GM10266 (cell line): Measurements from ENCODE around the gene RLN1.

ENCODE experiments used
- DNase-seq: peaks from one replicate; pipeline ENCODE4 v3.0.0; 2012; ENCODE audit errors: extremely low spot score
- CTCF ChIP-seq: IDR thresholded peaks from 2 replicates; pipeline ENCODE4 v1.5.1; 2012; ENCODE audit warnings: mild to moderate bottlenecking, low read depth; ENCODE audit not compliant: control insufficient read depth, insufficient read depth; ENCODE audit errors: missing control alignments

The RLN1 gene

GRCh38 chr9:5364294-5365024 lies 24.8 kb upstream of the RLN1 start:
- DNase-seq = no peak
- no peak for TF ChIP-seq CTCF

GRCh38 chr9:5361326-5362010 lies 21.8 kb upstream of the RLN1 start:
- no peak for DNase-seq
- no peak for TF ChIP-seq CTCF

GRCh38 chr9:5360341-5360740 lies 20.7 kb upstream of the RLN1 start:
- no peak for TF ChIP-seq CTCF
- no peak for DNase-seq

GRCh38 chr9:5357431-5358105 lies 17.9 kb upstream of the RLN1 start:
- TF ChIP-seq CTCF = no peak
- DNase-seq = no peak

GRCh38 chr9:5355817-5356216 lies 16.1 kb upstream of the RLN1 start:
- TF ChIP-seq CTCF = no peak
- no peak for DNase-seq

GRCh38 chr9:5355226-5355625 lies 15.6 kb upstream of the RLN1 start:
- DNase-seq = no peak
- no peak for TF ChIP-seq CTCF

- no peak for DNase-seq
Observed at GRCh38 chr9:5354184-5354583, 14.5 kb upstream of the RLN1 start.

More at GRCh38 chr9:5354184-5354583, 14.5 kb upstream of the RLN1 start:
- no peak for TF ChIP-seq CTCF
